ENCODE results near the gene CAMTA1.

The CAMTA1 gene

DNA sequence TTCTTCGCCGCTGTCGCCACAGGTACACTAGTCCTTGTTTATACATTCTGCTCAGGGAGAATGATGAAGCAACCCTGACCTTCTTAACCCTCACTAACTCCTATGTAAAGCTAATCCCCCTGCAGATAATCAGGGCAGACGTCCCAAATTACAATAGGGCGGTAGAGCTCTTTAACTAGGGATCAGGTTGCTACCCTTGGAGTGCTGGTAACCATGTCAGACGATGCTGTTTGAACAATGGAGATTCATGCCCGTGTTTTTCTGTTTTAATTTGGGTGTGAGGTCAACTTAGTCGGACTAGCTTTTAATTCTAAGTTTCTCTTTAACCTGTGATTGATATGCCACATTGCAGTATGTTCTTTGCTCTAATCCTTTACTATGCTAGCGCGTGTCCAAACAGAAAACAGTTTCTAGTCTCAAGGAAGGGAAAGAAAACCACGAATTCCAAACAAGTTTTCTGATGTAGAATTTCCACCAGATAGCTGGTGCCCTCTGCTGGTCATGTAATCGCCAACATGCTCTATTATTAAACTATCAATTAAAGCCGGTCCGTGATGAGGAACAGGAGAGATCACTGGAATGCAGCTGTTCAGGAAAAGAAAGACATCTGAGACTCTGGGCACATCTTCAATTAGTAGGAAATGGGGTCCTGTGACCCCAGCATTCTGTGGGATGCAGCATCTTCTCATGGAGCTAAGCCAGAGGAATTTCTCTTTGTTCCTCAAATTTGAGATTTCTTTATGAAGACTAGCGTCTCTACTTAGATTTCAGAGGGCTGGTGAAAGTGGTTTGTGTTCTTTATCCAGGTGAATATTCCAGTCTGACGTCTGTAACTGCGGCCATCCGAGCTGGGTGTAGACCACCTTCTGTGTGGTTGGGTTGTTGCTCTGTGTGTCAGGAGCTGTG is 967.5 kb downstream of the CAMTA1 start:
- no peak for TF ChIP-seq EZH2phosphoT487 (conservative IDR thresholded peaks at IDR 0.05; ENCODE audit: low read length)
- TF ChIP-seq CTCF (IDR thresholded peaks at IDR 0.05; ENCODE audit: insufficient read depth, low read length, poor library complexity, severe bottlenecking) = peak; percentile 79
- Histone ChIP-seq H3K9me2 (replicated peaks; ENCODE audit: insufficient read depth, low read length) (no peaks in the 10 kb centered on the region), H3K9me3 (ENCODE audit: insufficient read depth, low read length) (no peaks in the 10 kb centered on the region), H3K36me3 (ENCODE audit: low read length) (no peaks in the 10 kb centered on the region), H3K4me3 (ENCODE audit: insufficient read depth, low read length, poor library complexity, severe bottlenecking) (no peak overlapping the region), H4K20me1 (ENCODE audit: low read depth, low read length) (no peaks in the 10 kb centered on the region), H3K9ac (ENCODE audit: low read length) (no peak overlapping the region), H2AFZ (ENCODE audit: low read depth, low read length, severe bottlenecking) (peak overlapping the region; percentile 63), H3K27me3 (ENCODE audit: low read length) (no peaks in the 10 kb centered on the region), H3K79me2 (ENCODE audit: insufficient read depth, low read length) (no peaks in the 10 kb centered on the region), H3K27ac (ENCODE audit: low read depth, low read length) (no peak overlapping the region), H3F3A (ENCODE audit: insufficient read depth) (no peaks in the 10 kb centered on the region), H3K4me2 (ENCODE audit: low read depth, low read length, poor library complexity, severe bottlenecking) (peak overlapping the region; percentile 23)

DNA sequence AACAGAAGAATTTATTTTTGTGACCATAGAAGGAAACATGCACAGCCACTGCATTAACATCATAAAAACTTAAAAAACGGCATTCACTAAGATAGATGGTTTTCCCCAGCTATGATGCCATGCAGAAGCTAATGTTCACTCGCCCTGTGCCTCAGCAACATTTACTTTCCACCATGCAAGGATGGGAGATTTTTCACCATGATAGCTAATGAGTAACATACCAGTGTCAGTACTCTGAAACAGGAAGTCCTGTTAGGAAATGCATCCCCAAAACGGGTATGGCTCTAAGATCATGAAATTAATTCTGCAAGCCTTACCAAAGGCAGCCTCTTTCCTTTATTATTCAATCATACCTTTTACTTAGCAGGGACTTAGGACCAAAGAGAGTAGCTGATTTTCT is 968.4 kb downstream of the CAMTA1 start:
- no peak overlapping the region for H3K9ac ChIP-seq (ENCODE audit: low read length)
- H3K9me3 ChIP-seq (ENCODE audit: insufficient read depth, low read length) = no peaks in the 10 kb centered on the region
- no peaks in the 10 kb centered on the region for H3F3A ChIP-seq (ENCODE audit: insufficient read depth)
- no peaks in the 10 kb centered on the region for H3K9me2 ChIP-seq (replicated peaks; ENCODE audit: insufficient read depth, low read length)
- no peaks in the 10 kb centered on the region for H3K79me2 ChIP-seq (ENCODE audit: insufficient read depth, low read length)
- TF ChIP-seq CTCF (IDR thresholded peaks at IDR 0.05; ENCODE audit: insufficient read depth, low read length, poor library complexity, severe bottlenecking) (no peak), EZH2phosphoT487 (conservative IDR thresholded peaks at IDR 0.05; ENCODE audit: low read length) (no peak)
- no peak overlapping the region for H3K27ac ChIP-seq (ENCODE audit: low read depth, low read length)
- H3K4me2 ChIP-seq (ENCODE audit: low read depth, low read length, poor library complexity, severe bottlenecking) = no peak overlapping the region
- no peaks in the 10 kb centered on the region for H4K20me1 ChIP-seq (ENCODE audit: low read depth, low read length)
- no peaks in the 10 kb centered on the region for H3K27me3 ChIP-seq (ENCODE audit: low read length)
- no peak overlapping the region for H2AFZ ChIP-seq (ENCODE audit: low read depth, low read length, severe bottlenecking)
- H3K4me3 ChIP-seq (ENCODE audit: insufficient read depth, low read length, poor library complexity, severe bottlenecking) = no peak overlapping the region
- H3K36me3 ChIP-seq (ENCODE audit: low read length) = no peaks in the 10 kb centered on the region

- H3K9me3 ChIP-seq (ENCODE audit: insufficient read depth, low read length) = no peaks in the 10 kb centered on the region
- H3K9me2 ChIP-seq (replicated peaks; ENCODE audit: insufficient read depth, low read length) = no peaks in the 10 kb centered on the region
- H3K27me3 ChIP-seq (ENCODE audit: low read length) = no peaks in the 10 kb centered on the region
- TF ChIP-seq EZH2phosphoT487 (conservative IDR thresholded peaks at IDR 0.05; ENCODE audit: low read length) (no peak), CTCF (IDR thresholded peaks at IDR 0.05; ENCODE audit: insufficient read depth, low read length, poor library complexity, severe bottlenecking) (no peak)
- no peaks in the 10 kb centered on the region for H3F3A ChIP-seq (ENCODE audit: insufficient read depth)
- H3K4me3 ChIP-seq (ENCODE audit: insufficient read depth, low read length, poor library complexity, severe bottlenecking) = no peak overlapping the region
- no peak overlapping the region for H2AFZ ChIP-seq (ENCODE audit: low read depth, low read length, severe bottlenecking)
- no peaks in the 10 kb centered on the region for H3K36me3 ChIP-seq (ENCODE audit: low read length)
- H3K27ac ChIP-seq (ENCODE audit: low read depth, low read length) = no peak overlapping the region
- H4K20me1 ChIP-seq (ENCODE audit: low read depth, low read length) = no peaks in the 10 kb centered on the region
- no peak overlapping the region for H3K4me2 ChIP-seq (ENCODE audit: low read depth, low read length, poor library complexity, severe bottlenecking)
- no peak overlapping the region for H3K9ac ChIP-seq (ENCODE audit: low read length)
- H3K79me2 ChIP-seq (ENCODE audit: insufficient read depth, low read length) = no peaks in the 10 kb centered on the region
Observed at GRCh38 chr1:7754234-7754633, 969.0 kb downstream of the CAMTA1 start.

Measured in SU-DHL-6 (cell line).